ENCODE measurements around the gene ENOPH1.

Gene ENOPH1

DNA sequence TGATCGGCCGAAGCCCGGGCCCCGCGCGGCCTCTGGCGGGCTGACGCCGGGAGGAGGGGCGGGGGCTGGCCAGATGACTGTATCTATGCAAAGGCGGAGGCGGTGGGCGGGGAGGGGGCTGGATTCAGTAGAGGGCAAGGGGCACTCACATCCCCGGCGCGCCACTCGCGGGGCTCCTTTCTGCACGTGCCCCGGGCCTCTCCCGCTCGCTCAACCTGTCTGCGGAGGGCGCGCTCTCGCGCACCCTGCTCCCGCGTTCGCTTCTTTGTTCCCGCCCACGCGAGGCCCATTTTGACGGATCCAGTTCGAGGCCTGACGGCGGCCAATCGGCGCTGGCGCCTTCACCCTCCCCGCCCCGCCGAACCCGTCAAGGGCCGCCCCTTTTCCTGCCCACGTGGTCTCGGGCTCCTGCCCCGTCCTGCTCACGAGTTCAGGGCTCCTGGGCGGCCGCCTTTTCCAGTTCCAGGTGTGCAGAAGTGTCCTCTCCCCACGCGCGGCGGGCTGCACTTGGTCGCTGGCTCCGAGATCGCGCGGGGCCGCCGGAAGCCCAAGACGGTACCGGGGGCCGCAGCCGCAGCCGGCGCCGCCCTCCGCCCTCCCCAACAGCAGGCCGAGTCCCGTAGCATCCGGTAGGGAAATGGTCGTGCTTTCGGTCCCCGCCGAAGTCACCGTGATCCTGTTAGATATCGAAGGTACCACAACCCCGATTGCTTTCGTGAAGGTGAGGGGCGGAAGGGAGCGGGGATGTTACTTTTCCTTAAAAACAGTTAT, at the start of gene ENOPH1, which contains the start of gene HNRNPDL:
TSS of gene ENOPH1 (plus strand) at position 398 of the 771 bp plus-strand sequence. CDS start at position 638, 240 bp downstream.
TSS of gene HNRNPDL (minus strand) at position 270 of the 771 bp plus-strand sequence. CDS start 772 bp downstream, outside the sequence.
- no peaks in the 10 kb centered on the region for H3K9me3 ChIP-seq (ENCODE audit: insufficient read depth, low read depth, low read length)
- H3K36me3 ChIP-seq (ENCODE audit: insufficient read depth, low read length) = peaks cover 31% of the 10 kb centered on the region
- peaks cover 77% of the 10 kb centered on the region for H4K20me1 ChIP-seq (ENCODE audit: insufficient read depth, low read length, poor library complexity, severe bottlenecking)
- H3K9me2 ChIP-seq (replicated peaks; ENCODE audit: low read depth, low read length) = no peaks in the 10 kb centered on the region
- H3K79me2 ChIP-seq (ENCODE audit: insufficient read depth, low read length) = peaks cover 98% of the 10 kb centered on the region
- H3K4me3 ChIP-seq (ENCODE audit: low read length, poor library complexity, severe bottlenecking) = peak within 1 kb of the TSS; percentile 98
- H3K9ac ChIP-seq (ENCODE audit: low read depth, low read length, poor library complexity, severe bottlenecking) = peak within 1 kb of the TSS; percentile 100
- TF ChIP-seq, protein P1, sequence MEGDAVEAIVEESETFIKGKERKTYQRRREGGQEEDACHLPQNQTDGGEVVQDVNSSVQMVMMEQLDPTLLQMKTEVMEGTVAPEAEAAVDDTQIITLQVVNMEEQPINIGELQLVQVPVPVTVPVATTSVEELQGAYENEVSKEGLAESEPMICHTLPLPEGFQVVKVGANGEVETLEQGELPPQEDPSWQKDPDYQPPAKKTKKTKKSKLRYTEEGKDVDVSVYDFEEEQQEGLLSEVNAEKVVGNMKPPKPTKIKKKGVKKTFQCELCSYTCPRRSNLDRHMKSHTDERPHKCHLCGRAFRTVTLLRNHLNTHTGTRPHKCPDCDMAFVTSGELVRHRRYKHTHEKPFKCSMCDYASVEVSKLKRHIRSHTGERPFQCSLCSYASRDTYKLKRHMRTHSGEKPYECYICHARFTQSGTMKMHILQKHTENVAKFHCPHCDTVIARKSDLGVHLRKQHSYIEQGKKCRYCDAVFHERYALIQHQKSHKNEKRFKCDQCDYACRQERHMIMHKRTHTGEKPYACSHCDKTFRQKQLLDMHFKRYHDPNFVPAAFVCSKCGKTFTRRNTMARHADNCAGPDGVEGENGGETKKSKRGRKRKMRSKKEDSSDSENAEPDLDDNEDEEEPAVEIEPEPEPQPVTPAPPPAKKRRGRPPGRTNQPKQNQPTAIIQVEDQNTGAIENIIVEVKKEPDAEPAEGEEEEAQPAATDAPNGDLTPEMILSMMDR (conservative IDR thresholded peaks at IDR 0.05; ENCODE audit: low read length) = no peak
- TF ChIP-seq EZH2phosphoT487 (IDR thresholded peaks at IDR 0.05; ENCODE audit: borderline replicate concordance) = no peak
- peaks cover 3% of the 10 kb centered on the region; the same call in 1 of the 2 replicates for H3F3A ChIP-seq (ENCODE audit: low read depth)
- peak within 1 kb of the TSS; percentile 74 for H3K4me2 ChIP-seq (ENCODE audit: low read depth, low read length, poor library complexity, severe bottlenecking)
- H3K27me3 ChIP-seq (ENCODE audit: insufficient read depth, low read length, poor library complexity, severe bottlenecking) = peaks cover 6% of the 10 kb centered on the region
- H2AFZ ChIP-seq (ENCODE audit: low read length) = peak within 1 kb of the TSS; percentile 86
- H3K4me1 ChIP-seq (ENCODE audit: insufficient read depth, low read length, poor library complexity, severe bottlenecking) = peaks cover 59% of the 10 kb centered on the region

DNA sequence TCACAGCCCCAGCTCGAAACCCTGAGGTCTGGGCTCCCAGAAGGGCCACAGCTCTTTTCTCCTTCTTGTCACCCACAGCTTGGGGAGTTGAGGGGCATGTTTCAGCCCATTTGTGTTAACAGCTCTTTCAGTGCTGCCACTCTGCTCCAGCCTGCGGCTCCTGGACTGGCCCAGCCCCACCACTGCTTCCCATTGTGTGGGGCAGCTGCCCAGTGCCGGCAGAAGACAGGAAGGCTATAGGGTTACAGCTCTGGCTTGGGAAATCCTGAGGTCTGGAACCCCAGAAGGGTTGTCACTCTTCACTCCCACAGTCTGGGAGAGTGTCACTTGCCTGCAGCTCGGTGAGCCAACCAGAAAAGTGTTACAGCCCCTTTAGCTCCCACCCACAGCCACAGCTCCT, 49.6 kb upstream of the ENOPH1 start:
- no peak overlapping the region for H3K9ac ChIP-seq (ENCODE audit: low read depth, low read length, poor library complexity, severe bottlenecking)
- TF ChIP-seq EZH2phosphoT487 (IDR thresholded peaks at IDR 0.05; ENCODE audit: borderline replicate concordance) = no peak
- TF ChIP-seq, protein P1 (conservative IDR thresholded peaks at IDR 0.05; ENCODE audit: low read length) = no peak
- peaks cover 14% of the 10 kb centered on the region for H3K79me2 ChIP-seq (ENCODE audit: insufficient read depth, low read length)
- H3K4me3 ChIP-seq (ENCODE audit: low read length, poor library complexity, severe bottlenecking) = no peak overlapping the region
- H3K9me3 ChIP-seq (ENCODE audit: insufficient read depth, low read depth, low read length) = peaks cover 12% of the 10 kb centered on the region; the same call in 1 of the 2 replicates
- H3K9me2 ChIP-seq (replicated peaks; ENCODE audit: low read depth, low read length) = no peaks in the 10 kb centered on the region
- H3K36me3 ChIP-seq (ENCODE audit: insufficient read depth, low read length) = no peaks in the 10 kb centered on the region
- H3K27me3 ChIP-seq (ENCODE audit: insufficient read depth, low read length, poor library complexity, severe bottlenecking) = peaks cover 4% of the 10 kb centered on the region
- H3K4me1 ChIP-seq (ENCODE audit: insufficient read depth, low read length, poor library complexity, severe bottlenecking) = peaks cover 7% of the 10 kb centered on the region
- H4K20me1 ChIP-seq (ENCODE audit: insufficient read depth, low read length, poor library complexity, severe bottlenecking) = no peaks in the 10 kb centered on the region
- no peaks in the 10 kb centered on the region for H3F3A ChIP-seq (ENCODE audit: low read depth)
- H2AFZ ChIP-seq (ENCODE audit: low read length) = no peak overlapping the region
- H3K4me2 ChIP-seq (ENCODE audit: low read depth, low read length, poor library complexity, severe bottlenecking) = no peak overlapping the region

DNA sequence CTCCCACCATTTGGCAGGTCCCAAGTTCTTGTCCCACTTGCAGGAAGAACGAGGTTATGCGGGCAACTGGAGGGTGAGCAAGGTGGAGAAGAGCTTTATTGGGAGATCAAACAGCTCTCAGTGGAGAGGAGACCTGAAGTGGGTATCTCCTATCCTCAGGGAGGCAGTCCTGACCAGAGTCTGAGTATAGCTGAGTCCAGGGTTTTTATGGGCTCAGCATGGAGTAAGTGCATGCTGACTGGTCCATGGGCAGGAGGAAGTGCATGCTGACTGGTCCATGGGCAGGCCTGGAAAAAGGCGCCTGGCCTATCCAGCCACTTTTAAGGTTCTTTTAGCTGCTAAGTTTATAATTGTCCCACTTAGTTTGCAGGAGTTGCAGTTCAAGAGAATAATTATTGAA, 49.2 kb upstream of the ENOPH1 start:
- no peak overlapping the region for H3K4me2 ChIP-seq (ENCODE audit: low read depth, low read length, poor library complexity, severe bottlenecking)
- no peak overlapping the region for H3K9ac ChIP-seq (ENCODE audit: low read depth, low read length, poor library complexity, severe bottlenecking)
- no peaks in the 10 kb centered on the region for H4K20me1 ChIP-seq (ENCODE audit: insufficient read depth, low read length, poor library complexity, severe bottlenecking)
- peaks cover 10% of the 10 kb centered on the region for H3K79me2 ChIP-seq (ENCODE audit: insufficient read depth, low read length)
- H3K9me3 ChIP-seq (ENCODE audit: insufficient read depth, low read depth, low read length) = peaks cover 12% of the 10 kb centered on the region; the same call in 1 of the 2 replicates
- no peaks in the 10 kb centered on the region for H3K9me2 ChIP-seq (replicated peaks; ENCODE audit: low read depth, low read length)
- peaks cover 3% of the 10 kb centered on the region for H3K4me1 ChIP-seq (ENCODE audit: insufficient read depth, low read length, poor library complexity, severe bottlenecking)
- peaks cover 8% of the 10 kb centered on the region for H3K27me3 ChIP-seq (ENCODE audit: insufficient read depth, low read length, poor library complexity, severe bottlenecking)
- H3K4me3 ChIP-seq (ENCODE audit: low read length, poor library complexity, severe bottlenecking) = no peak overlapping the region
- no peaks in the 10 kb centered on the region for H3F3A ChIP-seq (ENCODE audit: low read depth)
- H3K36me3 ChIP-seq (ENCODE audit: insufficient read depth, low read length) = no peaks in the 10 kb centered on the region
- TF ChIP-seq, protein P1 (conservative IDR thresholded peaks at IDR 0.05; ENCODE audit: low read length) = no peak
- no peak for TF ChIP-seq EZH2phosphoT487 (IDR thresholded peaks at IDR 0.05; ENCODE audit: borderline replicate concordance)
- H2AFZ ChIP-seq (ENCODE audit: low read length) = no peak overlapping the region

Data from Loucy (cell line).